Bronchial epithelial cell (primary cell): ENCODE results near the gene FER1L5. TPM values are rescaled to one million over a fixed set of nuclear protein-coding genes. Genes with fewer than 3 reads are reported as not detected.

Experiments
- DNase-seq: peaks from one replicate; pipeline ENCODE4 v3.0.0-alpha.2; 2010; ENCODE audit warnings: low read depth
- FAIRE-seq: peaks from 2 replicates; lab custom pipeline; 2011; peaks lifted over from hg19 to GRCh38; lab: Jason Lieb, UNC
- H3K27me3 ChIP-seq: 2 replicates; pipeline ENCODE4 v1.5.1; 2011; ENCODE audit warnings: low read length; ENCODE audit not compliant: control insufficient read depth, insufficient read depth
- H3K36me3 ChIP-seq: 2 replicates; pipeline ENCODE4 v1.5.1; 2011; ENCODE audit warnings: low read length; ENCODE audit not compliant: control insufficient read depth, insufficient read depth
- H3K4me3 ChIP-seq: 2 replicates; pipeline ENCODE4 v1.5.1; 2011; ENCODE audit warnings: mild to moderate bottlenecking, low read depth, low read length, control low read depth
- total RNA-seq: library from RNA; depleted of rRNA; stranded (reverse); fragments of >200 nt; gene quantifications from 2 replicates; pipeline ENCODE4 v1.2.1, GENCODE V29; 2014
- TF ChIP-seq, protein P1 (sequence below): IDR thresholded peaks from 2 replicates; pipeline ENCODE4 v1.5.1; 2011; ENCODE audit warnings: mild to moderate bottlenecking, moderate library complexity, low read length, control low read depth, inconsistent platforms; ENCODE audit not compliant: insufficient read depth, severe bottlenecking

FER1L5 gene
- total RNA-seq, 1 donor from 2014 or later: under 0.01 TPM

DNA sequence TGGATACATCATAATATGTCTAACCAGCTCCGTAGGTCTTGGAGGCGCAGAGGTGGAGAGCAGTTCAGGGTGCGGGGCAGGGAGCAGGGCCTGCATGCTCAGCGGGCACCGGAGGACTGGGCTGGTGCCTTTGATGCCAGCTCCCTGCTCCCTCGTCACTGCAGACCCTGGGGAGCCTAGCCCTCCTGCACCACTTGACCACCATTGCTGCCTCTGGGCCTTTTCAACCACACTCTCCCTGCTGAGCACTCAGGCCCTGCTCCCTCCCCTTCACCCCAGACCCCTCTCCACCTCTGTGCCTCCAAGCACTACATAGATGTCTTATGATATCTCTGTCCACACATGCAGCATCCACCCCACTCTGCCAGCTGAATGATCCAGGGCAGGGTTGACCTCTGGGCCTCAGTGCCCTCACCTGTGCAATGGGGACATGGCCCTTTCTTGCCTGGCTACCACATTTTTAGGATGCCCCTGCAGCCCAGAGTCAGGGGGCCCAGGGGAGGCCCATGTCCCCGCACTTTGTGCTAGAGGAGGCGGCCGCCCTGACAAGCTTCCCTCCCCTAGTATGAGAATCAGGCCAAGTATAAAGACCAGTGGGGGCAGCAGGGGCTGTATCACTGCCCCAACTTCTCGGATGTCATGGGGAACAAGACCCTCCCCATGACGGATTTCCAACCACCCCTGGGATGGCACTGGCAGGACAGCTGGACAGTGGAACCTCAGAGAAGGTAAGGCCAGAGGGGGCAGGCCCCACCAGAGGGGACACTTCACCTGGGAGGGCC is 46.3 kb downstream of the FER1L5 start:
- Histone ChIP-seq H3K4me3 (no peak overlapping the region), H3K27me3 (peaks cover 8% of the 10 kb centered on the region), H3K36me3 (no peaks in the 10 kb centered on the region)
- DNase-seq (no peak), FAIRE-seq (no peak)
- TF ChIP-seq, protein P1, sequence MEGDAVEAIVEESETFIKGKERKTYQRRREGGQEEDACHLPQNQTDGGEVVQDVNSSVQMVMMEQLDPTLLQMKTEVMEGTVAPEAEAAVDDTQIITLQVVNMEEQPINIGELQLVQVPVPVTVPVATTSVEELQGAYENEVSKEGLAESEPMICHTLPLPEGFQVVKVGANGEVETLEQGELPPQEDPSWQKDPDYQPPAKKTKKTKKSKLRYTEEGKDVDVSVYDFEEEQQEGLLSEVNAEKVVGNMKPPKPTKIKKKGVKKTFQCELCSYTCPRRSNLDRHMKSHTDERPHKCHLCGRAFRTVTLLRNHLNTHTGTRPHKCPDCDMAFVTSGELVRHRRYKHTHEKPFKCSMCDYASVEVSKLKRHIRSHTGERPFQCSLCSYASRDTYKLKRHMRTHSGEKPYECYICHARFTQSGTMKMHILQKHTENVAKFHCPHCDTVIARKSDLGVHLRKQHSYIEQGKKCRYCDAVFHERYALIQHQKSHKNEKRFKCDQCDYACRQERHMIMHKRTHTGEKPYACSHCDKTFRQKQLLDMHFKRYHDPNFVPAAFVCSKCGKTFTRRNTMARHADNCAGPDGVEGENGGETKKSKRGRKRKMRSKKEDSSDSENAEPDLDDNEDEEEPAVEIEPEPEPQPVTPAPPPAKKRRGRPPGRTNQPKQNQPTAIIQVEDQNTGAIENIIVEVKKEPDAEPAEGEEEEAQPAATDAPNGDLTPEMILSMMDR: no peak

DNA sequence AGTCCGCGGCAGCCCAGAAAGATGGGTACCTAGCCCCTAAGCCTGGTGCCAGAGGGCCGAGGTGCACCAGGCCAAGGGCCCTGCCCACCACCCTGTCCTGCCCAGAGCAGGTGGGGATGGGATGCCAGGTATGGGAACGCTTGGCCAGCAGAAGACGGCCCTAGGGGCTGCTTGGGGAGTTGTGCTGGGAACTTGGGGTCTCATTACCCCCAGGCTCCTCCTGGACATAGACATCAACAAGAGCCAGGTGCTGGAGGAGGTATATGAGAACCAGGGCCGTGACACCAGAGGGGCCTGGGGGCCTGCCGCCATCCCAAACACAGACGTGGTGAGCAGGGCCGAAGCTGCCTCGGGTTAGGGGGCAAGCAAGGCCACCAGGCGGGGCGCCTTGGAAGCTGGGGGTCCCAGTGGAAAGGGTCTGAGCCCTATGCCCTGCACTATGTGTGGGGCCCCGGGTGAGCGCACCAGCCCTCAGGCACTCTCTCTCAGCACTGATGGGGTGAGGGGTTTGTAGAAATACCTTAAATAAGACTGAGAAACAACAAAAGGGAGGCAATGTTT is 46.9 kb downstream of the FER1L5 start:
- DNase-seq: no peak
- Histone ChIP-seq H3K27me3 (peaks cover 7% of the 10 kb centered on the region), H3K36me3 (no peaks in the 10 kb centered on the region), H3K4me3 (no peak overlapping the region)
- no peak for FAIRE-seq
- TF ChIP-seq, protein P1: no peak

DNA sequence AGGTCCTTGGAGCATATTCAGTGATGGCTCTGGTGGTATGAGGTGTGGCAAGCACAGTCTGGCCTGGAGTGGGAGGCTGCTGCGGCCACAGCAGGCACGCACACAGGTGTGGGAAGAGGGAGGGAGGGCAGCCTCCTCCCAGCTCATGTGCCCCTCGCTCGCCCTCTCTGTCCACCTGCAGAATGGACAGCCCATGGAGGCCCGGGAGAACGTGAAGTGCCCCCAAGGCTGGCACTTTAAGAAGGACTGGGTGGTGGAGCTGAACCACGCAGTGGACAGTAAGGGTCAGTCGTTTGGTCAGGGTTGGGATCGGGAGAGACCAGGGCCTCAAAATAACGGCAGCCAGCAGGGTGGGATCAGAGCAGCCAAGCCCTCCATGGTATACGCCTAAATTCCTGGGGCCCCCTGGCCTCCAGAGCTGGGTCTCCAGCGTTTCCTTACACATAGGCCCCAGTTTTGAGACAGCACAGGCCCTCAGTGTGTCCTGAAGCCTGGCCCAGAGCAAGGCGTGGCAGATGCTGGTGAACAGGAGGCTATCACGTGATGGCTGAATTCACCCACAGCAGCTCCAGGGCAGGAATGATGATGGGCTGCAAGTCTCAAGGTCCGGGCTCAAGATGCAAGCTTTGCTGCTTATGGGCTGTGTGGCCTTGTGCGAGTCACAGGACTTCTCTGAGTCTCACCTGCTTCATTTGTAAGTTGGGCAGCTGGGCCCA is 47.9 kb downstream of the FER1L5 start:
- no peak for DNase-seq
- no peak for FAIRE-seq
- no peak overlapping the region for H3K4me3 ChIP-seq

DNA sequence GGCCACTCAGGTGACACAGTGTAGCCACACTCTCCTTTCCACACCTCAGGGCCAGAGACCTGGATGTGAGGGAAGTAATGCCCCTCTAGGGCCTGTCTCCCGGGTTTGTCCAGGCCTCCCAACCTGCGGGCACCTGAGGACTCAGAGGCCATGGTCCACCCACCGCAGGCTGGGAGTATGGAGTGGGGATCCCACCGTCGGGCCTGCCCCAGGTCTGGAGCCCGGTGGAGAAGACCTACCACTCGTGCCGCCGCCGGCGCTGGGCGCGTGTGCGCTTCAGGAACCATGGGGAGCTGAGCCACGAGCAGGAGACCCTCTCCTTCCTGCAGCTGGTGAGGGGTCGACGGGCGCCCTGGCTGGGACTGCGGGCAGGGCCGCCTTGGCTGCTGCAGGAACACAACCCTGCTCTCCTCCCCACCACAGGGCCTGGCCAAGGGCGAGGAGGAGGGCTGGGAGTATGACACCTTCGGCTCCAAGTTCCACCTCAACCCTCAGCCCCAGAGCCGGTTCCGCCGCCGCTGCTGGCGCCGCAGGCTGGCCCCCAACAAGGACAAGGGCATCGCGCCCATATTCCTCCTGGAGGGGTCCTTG is 48.6 kb downstream of the FER1L5 start:
- DNase-seq (no peak), FAIRE-seq (no peak)
- Histone ChIP-seq H3K27me3 (no peaks in the 10 kb centered on the region), H3K4me3 (no peak overlapping the region), H3K36me3 (no peaks in the 10 kb centered on the region)
- TF ChIP-seq, protein P1: no peak

More for the DNA sequence above, 47.9 kb downstream of the FER1L5 start:
- H3K27me3 ChIP-seq: peaks cover 2% of the 10 kb centered on the region
- TF ChIP-seq, protein P1: no peak
- H3K36me3 ChIP-seq: no peaks in the 10 kb centered on the region

DNA sequence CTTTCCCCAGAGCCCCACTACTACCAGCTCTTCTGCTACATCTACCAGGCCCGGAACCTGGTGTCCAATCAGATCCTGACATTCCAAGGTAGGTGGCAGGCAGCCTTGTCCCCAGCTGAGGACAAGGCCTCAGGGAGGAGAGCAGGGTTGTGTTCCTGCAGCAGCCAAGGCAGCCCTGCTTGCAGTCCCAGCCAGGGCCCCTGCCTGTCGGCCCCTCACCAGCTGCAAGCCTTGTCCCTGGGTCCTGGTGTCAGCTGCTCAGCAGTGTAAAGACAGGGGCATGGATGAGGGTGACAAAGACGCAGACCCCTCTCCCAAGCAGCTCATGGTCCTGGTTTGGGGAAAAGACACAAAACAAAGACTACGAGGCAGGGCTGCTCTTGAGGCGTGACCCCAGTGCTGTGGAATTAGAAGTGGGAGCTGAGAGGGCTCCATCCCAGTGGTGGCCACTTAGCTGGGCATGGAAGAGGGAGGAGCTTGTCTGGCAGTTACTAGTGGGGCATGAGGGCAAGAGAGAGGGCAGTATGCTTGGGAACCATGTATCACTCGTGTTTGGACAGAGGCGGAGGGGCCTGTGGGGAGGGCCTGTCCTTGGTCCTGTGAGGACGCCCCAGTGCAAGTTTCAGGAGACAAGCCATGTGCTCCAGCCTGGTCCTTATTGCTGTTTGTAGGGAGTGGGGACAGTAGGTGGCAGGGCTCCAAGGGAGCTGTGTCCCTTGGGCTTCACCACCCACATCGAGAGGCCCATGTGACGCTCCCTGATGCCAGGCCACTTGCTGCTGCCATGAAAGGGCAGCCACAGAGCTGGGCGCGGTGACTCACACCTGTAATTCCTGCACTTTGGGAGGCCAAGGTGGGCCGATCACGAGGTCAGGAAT is 49.8 kb downstream of the FER1L5 start:
- TF ChIP-seq, protein P1: no peak
- Histone ChIP-seq H3K4me3 (no peak overlapping the region), H3K27me3 (no peaks in the 10 kb centered on the region)

More for the DNA sequence above, 49.8 kb downstream of the FER1L5 start:
- FAIRE-seq (peak; percentile 18), DNase-seq (no peak)
- no peaks in the 10 kb centered on the region for H3K36me3 ChIP-seq
